SH-SY5Y (cell line): ENCODE data around the gene SLC13A3.

ENCODE experiments used
- GATA2 ChIP-seq: IDR thresholded peaks from 2 replicates; pipeline ENCODE4 v1.6.1; 2011; ENCODE audit warnings: mild to moderate bottlenecking, low read depth, low read length
- GATA3 ChIP-seq: IDR thresholded peaks from 2 replicates; pipeline ENCODE4 v1.6.1; 2011; ENCODE audit warnings: low read depth, mild to moderate bottlenecking, low read length, moderate library complexity

DNA sequence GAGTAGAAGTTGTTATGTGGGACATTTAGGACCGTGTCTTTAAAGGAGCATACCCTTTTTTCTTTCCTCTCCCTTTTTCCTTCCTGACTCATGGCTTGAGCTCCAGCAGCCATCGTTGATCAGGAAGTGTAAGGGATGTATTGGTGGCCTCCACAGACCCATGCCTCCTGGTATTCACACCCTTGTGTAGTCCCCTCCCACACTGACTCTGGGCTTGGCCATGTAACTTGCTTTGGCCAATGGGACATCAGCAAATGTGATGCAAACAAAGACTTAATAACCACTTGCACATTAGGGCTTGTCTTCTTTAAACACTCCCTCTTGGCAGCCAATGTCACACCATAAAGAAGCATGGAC lies 18.9 kb upstream of the SLC13A3 start:
- no peak for TF ChIP-seq GATA2
- no peak for TF ChIP-seq GATA3
